GM19351 (cell line): ENCODE results near the gene ACAN.
A peak's percentile ranks its signal among the peaks of the same experiment; 100 is the strongest.

ENCODE experiments used
- ATAC-seq: cut with Tn5 transposase; IDR thresholded peaks from one replicate; pipeline ENCODE4 v1.9.1; 2021; ENCODE audit warnings: mild to moderate bottlenecking, moderate library complexity; ENCODE audit not compliant: unreplicated experiment

Gene ACAN

DNA sequence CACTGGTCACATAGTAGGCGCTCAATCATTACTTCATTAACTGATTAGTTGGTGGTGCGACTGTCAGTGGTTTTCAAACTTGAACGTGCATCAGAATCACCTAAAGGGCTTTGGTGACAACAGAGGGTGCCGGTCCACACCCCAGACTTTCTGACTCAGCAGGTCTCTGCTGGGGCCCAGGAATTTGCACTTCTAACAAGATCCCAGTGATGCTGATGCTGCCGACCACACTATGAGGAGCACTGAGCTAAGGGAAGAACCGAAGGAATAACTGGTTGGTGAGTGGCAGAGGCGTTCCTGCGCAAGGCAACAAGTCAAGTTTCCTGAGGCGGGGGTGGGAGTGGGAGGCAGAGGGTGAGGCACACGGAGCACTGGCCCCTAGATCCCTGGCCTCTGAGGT, 73.3 kb downstream of the ACAN start:
- ATAC-seq, result no peak

DNA sequence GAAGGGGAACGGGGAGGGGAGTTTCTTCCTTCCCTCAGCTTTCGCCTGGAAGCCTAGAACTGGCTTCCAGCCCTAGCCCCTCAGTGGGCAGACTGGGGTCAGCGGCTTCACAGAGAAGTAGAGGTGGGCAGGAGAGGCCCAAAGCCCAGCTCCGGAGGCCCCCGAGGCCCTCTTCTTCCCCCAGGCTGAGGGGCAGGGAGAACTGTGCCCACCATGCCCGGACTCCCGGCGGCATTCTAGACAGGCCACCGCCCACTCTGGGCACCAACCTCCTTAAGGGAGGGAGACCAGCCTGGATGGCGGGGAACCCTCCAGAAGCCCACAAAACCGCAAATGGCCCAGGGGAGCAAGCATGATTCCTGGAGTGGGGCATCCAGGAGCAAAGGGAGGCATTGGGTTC, 74.2 kb downstream of the ACAN start:
- ATAC-seq, result no peak

DNA sequence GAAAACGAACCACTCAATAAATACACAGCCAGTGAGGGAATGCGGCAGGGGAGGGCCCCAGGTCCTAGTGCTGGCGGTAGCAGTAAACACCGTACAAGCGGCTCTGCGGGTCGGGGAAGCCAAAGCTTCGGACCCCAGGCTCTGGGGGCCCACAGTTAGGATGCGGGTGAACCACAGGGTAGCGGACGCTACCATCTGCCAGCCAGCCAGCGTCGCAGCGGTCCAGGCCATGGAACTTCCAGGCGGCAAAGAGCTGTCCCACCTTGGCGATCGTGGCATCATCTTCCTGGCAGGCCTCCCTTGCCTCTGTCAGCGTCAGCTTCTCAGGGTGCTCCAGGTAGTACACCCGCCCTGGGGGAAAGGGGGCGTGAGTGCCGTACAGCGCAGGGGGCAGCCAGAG, 74.7 kb downstream of the ACAN start:
- no peak for ATAC-seq

DNA sequence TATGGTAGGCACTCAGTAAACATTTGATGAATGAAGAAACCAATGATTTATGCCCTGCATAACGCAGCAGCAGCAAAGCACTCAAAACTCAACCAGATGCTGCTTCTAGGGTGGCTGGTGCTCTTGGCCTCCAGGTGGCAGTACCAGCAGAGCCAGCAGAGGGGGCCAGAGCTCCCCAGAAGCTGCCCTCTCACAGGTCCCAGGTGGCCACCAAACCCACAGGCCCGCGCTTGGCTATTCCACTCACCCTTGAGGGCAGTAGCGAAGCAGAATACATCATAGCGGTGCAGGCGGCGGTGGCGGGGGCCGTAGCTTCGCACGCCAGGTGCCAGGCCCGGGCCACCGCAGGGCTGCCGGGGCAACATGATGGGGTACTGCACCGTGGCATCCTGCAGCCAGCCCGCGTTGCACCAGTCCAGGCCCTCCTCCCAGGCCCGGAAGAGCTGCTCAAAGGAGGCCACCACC, 75.5 kb downstream of the ACAN start:
- peak; percentile 62 for ATAC-seq

DNA sequence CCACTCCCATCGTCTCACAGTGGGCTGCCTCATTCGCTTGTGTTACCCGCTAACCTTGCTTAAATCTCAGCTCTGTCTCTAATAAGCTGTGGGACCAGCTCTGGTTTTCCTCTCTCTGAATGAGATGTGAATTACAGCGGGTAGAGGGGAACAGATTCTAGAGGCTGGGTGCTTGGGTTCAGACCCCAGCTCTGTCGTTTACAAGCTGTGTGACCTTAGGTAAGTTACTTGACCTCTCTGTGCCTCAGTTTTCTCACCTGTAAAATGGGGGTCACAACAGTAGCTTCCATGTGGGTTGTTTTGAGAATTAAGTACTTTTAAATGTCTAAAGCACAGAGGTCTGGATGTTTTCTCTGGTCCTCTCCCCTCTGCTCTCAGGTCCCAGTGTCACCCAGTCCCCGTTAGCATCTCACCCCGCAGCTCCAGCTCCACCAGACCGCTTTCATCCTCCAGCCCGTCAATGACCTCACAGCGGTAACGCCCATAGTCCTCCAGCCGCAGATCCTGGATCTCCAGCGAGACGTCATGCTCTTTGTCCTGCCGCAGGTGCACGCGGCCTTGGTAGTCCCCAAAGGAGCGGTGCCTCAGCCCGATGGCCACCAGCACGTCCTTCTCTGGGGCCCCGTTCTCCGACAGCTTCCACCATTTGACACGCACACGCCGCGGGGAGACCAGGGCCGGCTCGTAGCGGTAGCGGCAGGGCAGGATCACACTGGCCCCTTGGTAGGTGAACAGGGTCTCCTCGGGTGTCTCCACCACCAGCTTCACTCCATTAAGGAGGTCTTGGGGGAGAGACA, 77.9 kb downstream of the ACAN start:
- ATAC-seq, result no peak

DNA sequence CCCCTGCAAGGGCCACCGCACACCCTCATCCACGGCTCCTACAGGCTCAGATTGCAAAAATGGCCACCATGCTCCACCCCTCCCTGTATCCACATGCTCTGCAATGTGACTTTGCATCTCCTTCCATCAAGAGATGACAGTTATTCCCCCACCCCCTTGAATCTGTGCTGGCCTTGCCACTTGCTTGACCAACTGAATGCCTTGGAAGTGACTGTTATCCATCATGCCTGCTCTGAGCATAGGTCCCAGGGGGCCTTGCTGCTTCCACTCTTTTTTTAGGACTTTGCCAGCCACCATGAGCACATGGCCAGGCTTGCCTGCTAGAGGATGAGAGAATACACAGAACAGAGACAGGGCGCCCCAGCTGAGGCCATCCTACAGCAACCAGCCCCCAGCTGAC, 78.5 kb downstream of the ACAN start:
- ATAC-seq, result no peak

DNA sequence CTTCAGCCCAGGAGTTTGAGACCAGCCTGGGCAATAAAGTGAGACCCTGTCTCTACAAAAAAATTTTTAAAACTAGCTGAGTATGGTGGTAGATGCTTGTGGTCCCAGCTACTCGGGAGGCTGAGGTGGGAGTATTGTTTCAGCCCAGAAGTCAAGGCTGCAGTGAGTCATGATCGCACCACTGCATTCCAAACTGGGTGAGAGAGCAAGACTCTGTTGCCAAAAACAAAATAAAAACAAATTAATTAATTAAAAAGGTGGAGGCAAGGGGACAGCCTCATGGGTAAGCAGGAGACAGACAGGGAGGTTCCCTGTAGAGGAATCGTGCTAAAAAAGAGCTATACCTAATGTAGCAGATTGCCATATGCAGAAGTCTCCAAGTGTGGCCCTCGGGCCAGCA, 79.5 kb downstream of the ACAN start:
- no peak for ATAC-seq

DNA sequence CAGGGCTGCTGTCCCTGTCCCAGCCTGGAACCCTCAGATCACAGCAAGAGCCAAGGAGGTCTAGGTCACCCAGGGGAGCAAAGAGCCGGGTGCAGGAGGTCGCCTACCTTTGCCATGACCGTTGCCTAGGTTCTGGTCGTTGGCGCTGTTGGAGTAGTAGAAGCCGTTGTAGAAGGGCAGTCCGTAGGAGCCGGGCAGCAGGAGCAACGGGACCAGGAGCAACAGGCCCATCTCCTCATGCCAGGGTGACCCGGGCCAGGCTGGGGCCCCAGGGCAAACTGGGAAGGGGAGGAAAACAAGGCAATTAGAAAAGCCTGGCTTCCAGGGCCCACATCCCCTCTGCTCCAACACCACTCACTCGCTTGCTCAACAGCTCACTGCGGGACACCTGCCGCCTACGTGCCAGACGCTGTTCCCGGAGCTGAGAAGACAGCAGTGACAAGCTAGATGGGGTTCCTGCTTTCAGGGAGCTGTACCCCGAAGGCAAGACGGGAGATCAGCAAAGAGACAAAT, 83.9 kb downstream of the ACAN start:
- ATAC-seq, result no peak

DNA sequence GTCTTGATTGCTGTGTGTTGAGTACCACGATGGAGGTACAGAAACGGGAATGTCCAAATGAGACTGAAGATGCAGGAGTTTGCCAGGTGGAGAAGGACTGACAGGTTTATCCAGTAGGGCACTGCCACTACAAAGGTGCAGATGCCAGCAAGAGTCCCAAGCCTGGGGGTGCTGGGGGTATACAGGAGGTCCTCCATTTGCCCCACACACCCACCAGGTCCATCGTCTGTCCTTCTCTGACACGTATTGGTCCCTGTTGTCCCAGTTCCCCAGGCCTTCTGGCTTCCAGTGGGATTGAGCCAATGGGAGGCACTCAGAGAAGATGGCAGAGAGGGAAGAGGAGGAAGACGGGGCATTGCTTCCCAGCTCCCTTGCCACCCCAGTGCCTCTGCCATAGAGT, 85.5 kb downstream of the ACAN start:
- no peak for ATAC-seq

DNA sequence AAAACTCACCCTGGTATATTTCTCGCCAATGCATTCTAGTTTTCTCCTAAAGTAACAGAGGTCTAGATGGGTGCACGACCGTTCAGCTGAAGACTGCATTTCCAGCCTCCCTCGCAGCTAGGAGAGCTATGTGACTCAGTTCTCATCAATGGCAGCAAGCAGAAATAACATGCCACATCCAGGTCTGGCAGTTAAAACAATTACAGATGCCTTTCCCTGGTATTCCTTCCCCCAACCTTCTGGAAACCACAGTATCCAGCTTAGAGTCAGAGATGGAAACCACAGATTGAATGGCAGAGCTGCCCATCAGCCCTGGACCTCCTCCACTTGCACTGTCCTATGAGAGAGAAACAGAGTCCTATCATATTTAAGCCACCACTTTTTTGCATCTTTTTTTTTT, 87.3 kb downstream of the ACAN start:
- no peak for ATAC-seq

DNA sequence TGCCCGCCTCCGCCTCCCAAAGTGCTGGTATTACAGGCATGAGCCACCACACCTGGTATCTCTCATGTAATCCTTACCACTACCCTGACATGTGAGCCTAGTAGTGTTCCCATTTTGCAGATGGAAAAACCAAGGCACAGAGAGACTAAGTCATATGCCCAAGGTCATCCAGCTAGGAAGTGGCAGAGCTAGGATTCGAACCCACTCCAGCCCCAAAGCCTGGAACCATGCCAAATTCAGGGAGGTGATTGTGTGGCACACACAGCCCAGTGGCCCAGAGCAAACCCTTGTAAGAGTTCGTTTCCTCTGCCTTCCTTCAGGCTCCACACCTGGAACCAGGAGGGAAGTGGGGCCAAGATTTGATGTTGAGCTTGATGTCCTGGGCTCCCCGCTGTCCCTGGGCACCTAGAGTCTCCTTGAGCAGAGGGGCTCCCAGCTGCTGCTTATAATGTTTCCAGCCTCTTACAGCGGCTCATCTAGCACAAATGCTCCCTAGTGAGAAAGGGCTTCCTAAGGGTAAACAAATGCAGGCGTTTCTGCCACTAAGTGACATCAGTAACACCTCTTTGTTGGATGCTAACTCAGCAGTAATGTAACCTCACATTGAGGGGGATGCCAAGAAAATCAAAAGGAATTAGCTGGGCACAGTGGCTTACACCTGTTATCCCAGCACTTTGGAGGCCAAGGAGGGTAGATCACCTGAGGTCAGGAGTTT, 88.5 kb downstream of the ACAN start:
- ATAC-seq, result no peak

DNA sequence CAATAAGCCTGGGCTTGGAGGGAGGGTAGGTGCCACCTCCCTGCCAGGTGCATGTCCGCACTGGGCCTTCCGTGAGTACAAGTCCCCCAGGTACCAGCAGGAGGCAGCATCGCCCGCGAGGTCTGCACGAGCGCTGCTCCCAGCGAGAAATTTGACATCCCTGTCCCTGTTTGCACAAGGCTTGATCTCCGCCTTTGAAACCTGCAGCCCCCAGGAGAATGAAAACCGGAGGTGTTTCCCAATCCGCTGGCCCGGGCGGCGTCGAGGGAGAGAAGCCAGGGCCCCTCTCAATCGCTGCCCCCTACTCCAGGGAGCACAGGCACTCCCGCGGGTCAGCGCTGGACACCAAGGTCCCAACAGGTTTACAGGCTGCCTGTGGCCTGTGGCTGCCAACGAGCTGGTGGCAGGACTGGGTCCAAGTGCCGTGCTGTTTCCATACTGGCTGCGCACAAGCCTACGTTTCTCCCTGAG, 91.1 kb downstream of the ACAN start:
- no peak for ATAC-seq

DNA sequence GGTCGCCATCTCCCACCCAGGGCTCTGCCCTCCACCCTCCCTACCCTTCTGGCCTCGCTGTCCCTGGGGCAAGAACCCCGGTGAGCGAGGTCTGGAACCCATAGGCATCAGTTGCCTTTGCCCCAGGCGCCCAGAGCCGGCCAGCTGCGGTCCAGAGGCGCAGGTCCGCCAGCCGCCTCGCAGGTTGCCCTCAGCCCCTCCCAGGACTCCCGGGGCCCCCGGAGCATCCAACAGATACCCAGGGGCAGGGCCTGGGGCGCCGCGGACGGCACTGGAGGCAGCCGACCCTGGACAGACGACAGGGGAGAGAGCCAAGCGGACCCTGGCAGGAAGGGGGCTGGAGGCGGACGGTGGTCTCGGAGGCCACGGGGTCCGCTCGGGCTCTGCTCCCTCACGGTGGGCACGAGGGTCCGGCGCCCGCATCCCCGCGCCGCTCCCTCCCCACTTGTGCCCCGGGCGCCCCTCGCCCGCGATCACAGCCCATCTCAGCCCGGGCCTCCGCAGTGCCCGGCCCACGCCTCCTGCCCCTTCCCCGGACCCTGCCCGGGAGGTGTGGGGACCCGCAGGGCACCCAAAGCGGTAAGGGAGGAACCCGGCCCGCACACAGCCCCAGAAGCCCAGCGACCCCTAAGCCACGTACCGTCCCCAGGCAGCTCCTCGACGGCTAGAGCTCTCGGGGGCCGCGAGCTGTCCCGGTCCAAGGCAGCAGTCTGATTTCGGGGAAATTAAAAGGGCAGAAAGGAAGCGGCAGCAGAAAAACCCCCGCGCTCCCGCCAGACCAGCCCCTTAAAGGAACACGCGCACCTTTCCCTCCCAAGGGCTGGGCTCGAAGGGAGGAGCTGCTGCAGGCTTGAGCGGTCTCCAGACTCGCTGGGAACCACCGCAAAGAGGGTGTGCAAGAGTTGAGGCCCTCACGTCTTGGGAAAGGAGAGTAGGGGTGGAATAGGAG, 91.9 kb downstream of the ACAN start, which contains the start of gene HAPLN3:
HAPLN3 (minus strand) TSS at position 726 of the 949 bp plus-strand sequence. CDS start 8,246 bp downstream, outside the sequence.
- no peak for ATAC-seq

DNA sequence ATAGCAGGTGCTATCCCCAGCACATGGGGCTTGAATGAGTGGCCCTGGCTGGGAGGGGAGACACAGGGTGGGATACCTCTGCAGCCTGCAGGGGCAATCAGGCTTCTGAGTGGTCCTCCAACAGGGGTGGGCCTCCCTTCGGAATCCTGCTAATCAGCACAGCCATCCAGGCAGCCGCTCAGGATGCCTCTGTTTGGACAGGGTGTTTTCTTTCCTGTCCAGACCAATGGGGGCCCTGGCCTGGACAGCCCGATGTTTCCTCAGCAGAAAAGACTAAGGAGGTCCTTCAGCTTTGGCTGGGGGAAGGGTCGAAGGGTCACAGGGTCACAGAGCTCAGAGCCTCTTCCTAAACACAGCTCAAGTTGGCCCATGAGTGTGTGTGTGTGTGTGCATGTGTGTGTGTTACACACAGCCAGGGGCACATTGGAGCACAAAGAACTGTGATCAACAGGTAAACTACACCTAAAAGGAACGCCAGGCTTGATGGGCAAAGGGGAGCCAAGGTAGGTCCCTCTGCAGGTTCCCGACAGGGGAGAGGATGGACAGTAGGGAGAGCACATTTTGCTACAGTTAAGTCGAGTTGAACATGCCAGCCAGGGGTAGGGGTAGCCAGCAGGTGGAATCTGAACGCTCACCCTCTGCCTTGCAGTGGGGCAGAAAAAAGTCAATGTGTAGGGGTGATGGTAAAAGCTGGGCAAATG, 93.2 kb downstream of the ACAN start:
- ATAC-seq, result no peak

DNA sequence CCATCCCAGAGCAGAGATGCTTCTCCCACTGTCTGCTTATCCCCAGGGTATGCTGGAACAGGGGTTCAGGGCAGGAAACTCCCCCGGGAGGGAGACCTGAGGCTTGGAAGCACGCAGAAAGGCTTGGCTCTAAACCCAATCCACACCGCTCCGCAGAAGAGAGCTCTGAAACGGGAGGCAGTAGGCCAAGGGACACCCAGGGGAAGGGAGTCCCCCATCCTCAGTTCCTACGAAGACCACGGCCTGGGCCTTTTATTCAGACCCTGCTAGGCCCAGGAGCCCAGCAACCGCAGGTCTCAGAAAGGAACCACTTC, 93.9 kb downstream of the ACAN start:
- ATAC-seq, result no peak

DNA sequence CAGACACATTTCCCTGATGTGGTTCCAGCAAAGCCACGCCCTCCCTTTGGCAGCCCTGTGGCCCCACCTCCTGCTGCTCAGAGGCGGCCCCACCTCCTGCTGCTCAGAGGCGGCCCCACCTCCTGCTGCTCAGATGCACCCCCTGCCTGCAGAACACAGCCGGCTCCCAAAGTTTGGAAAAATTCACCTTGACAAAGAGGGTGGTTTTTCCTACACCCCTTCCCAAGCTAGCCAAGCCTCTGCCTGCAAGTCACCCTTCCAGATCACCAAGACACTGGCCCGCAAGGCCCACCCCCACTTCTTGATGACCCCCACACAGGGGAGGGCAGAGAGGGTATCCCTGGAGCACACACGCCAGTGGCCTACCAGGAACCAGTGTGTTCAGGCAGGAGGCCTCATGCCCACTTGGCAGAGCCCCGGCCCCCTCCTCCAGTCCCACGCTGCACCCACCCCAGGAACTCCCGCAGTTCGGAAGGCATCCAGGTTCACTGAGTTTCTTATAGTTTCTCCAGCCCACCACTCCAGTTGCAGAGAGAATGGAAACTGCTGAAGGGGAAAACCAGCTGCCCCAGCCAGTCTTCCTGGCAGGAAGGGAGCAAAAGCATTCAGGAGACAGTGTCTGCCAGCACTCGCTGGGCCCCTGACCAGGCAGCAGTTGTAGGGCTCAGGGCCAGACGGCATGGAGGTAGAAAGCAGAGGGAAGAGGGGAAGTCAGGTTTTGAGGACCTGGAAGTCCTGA, 94.4 kb downstream of the ACAN start:
- ATAC-seq, result no peak

DNA sequence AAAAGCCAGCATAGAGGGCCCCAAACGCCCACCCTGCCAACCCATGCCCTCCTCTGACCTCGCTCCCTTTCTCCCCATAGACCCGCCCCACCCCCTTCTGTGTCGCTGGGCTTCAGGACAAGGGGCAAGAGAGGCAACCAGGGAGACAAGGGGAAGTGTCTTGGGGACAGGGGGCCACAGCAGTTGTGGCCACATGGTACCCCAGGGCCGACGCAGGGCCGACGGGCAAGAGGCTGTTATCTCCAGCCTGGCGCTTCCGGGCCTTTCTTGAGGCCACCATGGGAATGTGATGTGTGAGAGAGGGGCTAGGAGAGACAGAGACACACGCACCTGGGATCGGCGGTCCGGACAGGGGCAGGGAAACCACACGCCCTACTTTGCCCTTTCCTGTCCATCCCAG, 95.5 kb downstream of the ACAN start:
- no peak for ATAC-seq

DNA sequence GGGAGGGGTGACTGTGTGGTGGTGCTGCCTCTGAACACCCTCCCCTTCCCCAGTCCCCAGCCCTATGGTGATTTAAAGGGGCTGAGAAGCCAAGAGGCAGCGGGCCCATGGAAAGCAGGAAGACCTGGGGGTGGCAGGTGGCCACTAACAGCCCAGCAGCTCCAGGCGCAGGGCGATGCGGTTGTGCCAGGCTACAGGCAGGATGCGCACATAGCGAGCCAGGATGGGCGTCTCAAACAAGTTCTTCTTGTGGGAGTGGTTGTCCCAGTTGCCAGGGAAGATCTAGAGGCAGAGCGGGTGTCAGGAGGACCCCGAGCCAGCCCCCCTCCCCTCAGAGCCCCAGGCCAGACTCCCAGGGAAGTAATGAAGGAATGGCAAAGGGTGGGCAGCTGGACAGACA, 96.0 kb downstream of the ACAN start:
- no peak for ATAC-seq

DNA sequence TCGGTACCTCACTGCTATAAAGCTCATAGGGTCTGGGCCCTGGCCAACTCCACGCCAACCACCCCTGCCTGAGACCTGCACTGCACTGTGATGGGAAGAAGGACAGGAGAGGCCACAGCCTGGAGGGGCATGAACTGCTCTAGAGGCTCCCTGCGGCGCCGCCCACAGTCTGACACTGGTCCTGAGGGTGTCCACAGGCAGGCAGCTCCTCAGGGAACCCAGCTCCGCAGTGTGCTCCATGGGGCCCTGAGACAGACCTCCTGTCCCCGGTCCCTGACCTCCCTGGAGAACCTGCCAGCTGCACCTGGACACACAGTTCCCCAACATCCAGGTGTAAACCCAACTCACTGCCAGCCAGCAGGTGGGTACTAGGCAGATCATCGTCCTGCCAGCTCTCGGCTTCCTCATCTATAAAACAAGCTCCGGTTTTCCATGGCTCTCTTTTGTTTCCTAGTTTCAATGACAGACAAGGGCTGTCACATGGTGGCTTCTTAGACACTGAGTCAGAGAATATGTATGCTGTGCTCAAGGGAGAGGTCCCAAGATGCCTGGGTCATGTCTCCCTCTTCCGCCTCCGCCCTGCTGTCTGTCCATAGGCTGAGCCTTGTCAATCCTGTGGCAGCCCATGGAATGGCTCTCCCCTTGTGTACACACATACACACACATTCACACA, 97.2 kb downstream of the ACAN start:
- ATAC-seq, result no peak
